SH-SY5Y (cell line): ENCODE data around the gene ANGPT4.

Experiments used
- GATA2 ChIP-seq: IDR thresholded peaks from 2 replicates; pipeline ENCODE4 v1.6.1; 2011; ENCODE audit warnings: mild to moderate bottlenecking, low read depth, low read length
- GATA3 ChIP-seq: IDR thresholded peaks from 2 replicates; pipeline ENCODE4 v1.6.1; 2011; ENCODE audit warnings: low read depth, mild to moderate bottlenecking, low read length, moderate library complexity

DNA sequence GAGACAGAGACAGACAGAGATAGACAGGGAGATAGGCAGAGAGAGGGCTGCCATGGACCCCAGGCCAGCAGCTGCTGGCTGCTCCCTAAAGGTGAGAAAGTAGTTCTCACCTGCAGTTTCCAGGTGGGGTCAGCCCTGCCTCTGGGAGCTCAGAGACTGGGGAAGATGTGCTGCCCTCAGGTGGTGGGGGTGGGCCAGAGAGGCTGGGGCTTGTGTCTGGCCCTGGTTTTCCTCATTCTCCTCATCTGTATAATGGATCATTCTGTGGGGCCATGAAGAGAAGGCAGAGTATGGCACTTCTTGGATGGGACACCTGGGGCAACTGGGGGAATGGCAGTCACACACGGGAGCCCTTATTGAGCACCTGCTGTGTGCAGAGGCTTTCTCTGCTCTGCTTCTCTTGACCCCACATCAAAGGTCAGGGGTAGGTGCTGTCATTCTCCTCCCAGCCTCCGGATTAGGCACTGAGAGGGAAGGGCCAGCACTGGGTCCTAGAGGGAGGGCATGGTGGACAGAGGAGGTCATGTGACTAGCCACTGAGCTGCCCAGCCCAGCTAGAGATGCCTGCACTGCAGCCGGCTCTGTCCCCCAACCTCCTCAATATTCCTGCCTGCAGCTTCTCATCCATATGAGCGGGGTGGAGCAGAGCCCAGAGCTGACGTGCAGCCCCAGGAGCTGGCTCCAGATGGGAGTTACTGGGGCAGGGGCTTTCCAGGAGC, 4.1 kb downstream of the ANGPT4 start:
- no peak for TF ChIP-seq GATA2
- TF ChIP-seq GATA3, result no peak
